ENCODE measurements around the gene HDAC10. TPM values are rescaled to one million over a fixed set of nuclear protein-coding genes. Genes with fewer than 3 reads are reported as not detected.
A peak's percentile ranks its signal among the peaks of the same experiment; 100 is the strongest.

HDAC10 gene
- total RNA-seq, 4 donors from 2014 or later = 41.2 to 105 (median 55.4) TPM

DNA sequence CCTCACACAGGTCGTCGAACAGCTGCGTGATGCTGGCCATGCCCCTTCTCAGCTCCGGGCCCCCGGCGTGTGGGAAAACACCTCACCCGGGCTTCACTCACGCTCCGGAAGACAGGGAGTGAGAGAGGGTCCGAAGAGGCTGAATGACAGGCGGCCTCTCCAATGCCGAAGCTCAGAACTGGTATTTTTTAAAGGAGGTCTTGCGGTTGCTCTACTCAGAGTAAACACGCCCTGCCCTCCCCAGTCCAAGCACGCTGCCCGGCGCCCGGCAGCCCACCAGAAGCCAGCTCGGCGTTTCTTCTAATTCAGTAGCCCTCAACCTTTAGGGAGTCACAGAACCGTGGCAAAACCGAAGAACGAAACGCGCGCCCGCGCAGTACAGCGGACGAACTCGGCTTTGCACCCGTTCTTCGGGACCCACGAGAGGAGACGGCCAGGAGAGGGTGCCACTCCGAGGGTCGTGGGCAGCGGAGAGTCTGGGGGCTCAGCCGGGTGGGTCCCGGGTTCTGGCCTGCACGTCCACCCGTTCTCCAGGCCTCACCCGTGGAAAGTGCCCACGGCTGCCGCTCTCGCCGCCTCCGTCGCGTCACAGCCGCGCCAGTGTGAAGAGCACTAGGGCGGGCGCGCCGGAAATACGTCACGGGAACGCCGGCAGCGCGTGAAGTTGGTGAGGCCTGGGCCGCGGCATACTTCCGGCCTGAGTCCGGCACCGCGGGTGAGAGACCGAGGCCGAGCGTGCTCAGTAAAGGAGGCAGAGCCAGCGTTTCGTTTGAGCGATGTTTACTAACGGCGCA is 6.4 kb downstream of the HDAC10 start, which contains the start of gene TUBGCP6:
TUBGCP6 (minus strand) TSS at position 604 of the 794 bp plus-strand sequence; CDS start at position 40, 564 bp downstream.
- peaks cover 0 to 81% (median 41%) of the 10 kb centered on the region in 4 donors for H3K4me1 ChIP-seq
- H3K27ac ChIP-seq = peak within 1 kb of the TSS; percentile 58 to 95 (median 91)
- H3K9me3 ChIP-seq = no peaks in the 10 kb centered on the region
- H3K36me3 ChIP-seq = peaks cover 0 to 37% (median 7%) of the 10 kb centered on the region in 3 donors
- H3K4me3 ChIP-seq = peak within 1 kb of the TSS; percentile 53 to 95 (median 70)
- TF ChIP-seq, protein P1, sequence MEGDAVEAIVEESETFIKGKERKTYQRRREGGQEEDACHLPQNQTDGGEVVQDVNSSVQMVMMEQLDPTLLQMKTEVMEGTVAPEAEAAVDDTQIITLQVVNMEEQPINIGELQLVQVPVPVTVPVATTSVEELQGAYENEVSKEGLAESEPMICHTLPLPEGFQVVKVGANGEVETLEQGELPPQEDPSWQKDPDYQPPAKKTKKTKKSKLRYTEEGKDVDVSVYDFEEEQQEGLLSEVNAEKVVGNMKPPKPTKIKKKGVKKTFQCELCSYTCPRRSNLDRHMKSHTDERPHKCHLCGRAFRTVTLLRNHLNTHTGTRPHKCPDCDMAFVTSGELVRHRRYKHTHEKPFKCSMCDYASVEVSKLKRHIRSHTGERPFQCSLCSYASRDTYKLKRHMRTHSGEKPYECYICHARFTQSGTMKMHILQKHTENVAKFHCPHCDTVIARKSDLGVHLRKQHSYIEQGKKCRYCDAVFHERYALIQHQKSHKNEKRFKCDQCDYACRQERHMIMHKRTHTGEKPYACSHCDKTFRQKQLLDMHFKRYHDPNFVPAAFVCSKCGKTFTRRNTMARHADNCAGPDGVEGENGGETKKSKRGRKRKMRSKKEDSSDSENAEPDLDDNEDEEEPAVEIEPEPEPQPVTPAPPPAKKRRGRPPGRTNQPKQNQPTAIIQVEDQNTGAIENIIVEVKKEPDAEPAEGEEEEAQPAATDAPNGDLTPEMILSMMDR (IDR thresholded peaks at IDR 0.05) = peak in 3 of 5 experiments; percentile 10 to 70 (median 57)
- TF ChIP-seq POLR2A (IDR thresholded peaks at IDR 0.05) (peak; percentile 63 to 71), EP300 (IDR thresholded peaks at IDR 0.05) (peak; percentile 92 to 97)
- no peaks in the 10 kb centered on the region for H3K27me3 ChIP-seq
- DNase-seq (ENCODE audit: low spot score in 2 of 2) = peak; percentile 89 to 91
- WGBS, 2 donors = 0% methylated on average over 39 to 56 of the region's 76 CpGs

DNA sequence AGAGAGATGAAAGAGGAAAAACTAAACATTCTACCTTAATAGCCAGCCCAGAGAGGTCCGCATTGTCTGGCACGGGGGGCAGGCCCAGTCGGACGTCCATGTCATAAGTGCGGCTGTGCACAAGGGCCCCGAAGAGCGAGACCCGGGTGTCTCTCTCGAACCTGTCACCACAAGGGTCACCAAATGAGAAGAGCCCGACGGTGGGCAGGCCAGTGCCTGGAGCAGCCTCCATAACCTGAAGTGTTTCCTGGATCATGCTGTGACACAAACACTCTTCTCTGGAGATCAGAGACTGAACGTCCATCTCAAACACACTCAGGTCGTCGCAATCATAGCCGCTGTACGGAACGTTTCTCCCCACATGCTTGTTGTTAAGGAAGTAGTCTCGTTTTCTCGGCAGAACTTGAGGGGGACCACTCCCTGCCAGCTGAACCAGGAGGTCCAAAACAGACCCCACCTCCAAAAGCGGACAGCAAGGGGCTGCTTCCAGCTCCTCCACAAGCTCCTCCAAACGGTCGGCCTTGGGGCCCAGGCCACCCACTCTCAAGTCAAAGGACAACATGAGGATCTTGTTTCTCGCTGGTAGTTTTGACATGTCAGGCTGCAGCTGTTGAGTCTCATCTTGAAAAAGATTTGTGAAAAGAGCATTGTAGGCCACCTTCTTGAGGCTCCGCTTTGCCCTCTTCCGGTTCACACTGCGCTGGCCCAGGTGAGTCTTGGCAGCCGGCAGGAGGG is 7.2 kb downstream of the HDAC10 start:
- Histone ChIP-seq H3K9me3 (no peaks in the 10 kb centered on the region), H3K27me3 (no peaks in the 10 kb centered on the region), H3K4me3 (peak overlapping the region; percentile 53 to 95 (median 70)), H3K4me1 (peaks cover 0 to 74% (median 40%) of the 10 kb centered on the region in 4 donors), H3K27ac (peak overlapping the region in 3 of 4 donors; percentile 91 to 95 (median 91)), H3K36me3 (peaks cover 0 to 45% (median 7%) of the 10 kb centered on the region in 3 donors)
- TF ChIP-seq POLR2A (IDR thresholded peaks at IDR 0.05) (no peak), EP300 (IDR thresholded peaks at IDR 0.05) (no peak)
- TF ChIP-seq, protein P1 (IDR thresholded peaks at IDR 0.05) = no peak
- WGBS, 2 donors = 24 to 29% methylated on average over 22 to 24 of the region's 27 CpGs
- no peak for DNase-seq (ENCODE audit: low spot score in 2 of 2)

DNA sequence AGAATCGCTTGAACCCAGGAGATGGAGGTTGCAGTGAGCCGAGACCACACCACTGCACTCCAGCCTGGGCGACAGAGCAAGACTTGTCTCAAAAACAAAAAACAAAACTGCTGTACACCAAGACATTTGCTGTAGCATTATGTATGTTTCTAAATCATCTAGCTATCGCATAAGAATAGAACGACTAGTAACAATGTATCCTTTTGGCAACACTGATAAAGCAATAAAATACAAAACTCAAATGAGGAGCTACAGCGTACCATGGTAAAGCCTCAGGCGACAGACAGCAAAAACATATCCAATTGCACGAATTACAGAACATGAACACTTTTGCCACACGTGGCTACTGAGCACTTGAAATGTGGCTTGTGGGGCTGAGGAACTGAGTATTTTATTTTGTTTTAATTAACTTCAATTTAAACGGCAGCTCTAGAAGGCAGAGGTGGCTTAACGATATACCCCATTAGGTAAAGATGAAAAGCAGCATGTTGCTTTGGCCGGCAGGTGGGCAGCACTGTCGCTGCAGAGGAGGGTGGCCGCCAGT is 8.6 kb downstream of the HDAC10 start:
- 54 to 60% methylated on average over 14 of the region's 14 CpGs for WGBS, 2 donors

DNA sequence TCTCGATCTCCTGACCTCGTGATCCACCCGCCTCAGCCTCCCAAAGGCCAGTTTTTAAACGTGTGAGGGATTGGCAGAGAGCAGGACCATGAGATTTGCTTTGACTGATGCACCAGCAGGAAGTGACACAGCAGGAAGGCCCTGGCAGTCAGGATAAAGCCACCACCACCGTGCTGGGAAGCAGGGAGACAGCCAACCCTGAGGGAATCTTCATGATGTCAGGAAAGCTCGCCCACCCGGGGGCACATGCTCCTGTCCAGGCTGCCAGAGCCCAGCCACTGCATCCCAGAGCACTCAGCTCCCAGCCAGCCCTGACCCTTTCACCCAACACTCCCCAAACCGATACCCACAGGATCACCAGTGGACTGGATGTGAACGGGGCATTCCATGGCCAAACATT is 12.3 kb downstream of the HDAC10 start:
- WGBS, 2 donors = 82 to 87% methylated on average over 9 of the region's 9 CpGs
- no peak overlapping the region for H3K4me3 ChIP-seq
- H3K36me3 ChIP-seq = peaks cover 0 to 52% (median 7%) of the 10 kb centered on the region in 3 donors
- H3K27me3 ChIP-seq = no peaks in the 10 kb centered on the region
- TF ChIP-seq, protein P1 (IDR thresholded peaks at IDR 0.05) = no peak
- TF ChIP-seq POLR2A (IDR thresholded peaks at IDR 0.05) (no peak), EP300 (IDR thresholded peaks at IDR 0.05) (no peak)
- peaks cover 0 to 38% (median 29%) of the 10 kb centered on the region in 4 donors for H3K4me1 ChIP-seq
- no peak for DNase-seq (ENCODE audit: low spot score in 2 of 2)
- H3K9me3 ChIP-seq = no peaks in the 10 kb centered on the region
- H3K27ac ChIP-seq = no peak overlapping the region

More for the DNA sequence above, 8.6 kb downstream of the HDAC10 start:
- H3K9me3 ChIP-seq = no peaks in the 10 kb centered on the region
- no peaks in the 10 kb centered on the region for H3K27me3 ChIP-seq
- H3K4me3 ChIP-seq = peak overlapping the region in 3 of 4 donors; percentile 5 to 95 (median 19)
- H3K27ac ChIP-seq = no peak overlapping the region
- H3K4me1 ChIP-seq = peaks cover 0 to 62% (median 40%) of the 10 kb centered on the region in 4 donors
- TF ChIP-seq POLR2A (IDR thresholded peaks at IDR 0.05) = no peak
- TF ChIP-seq, protein P1 (IDR thresholded peaks at IDR 0.05) = no peak
- no peak for TF ChIP-seq EP300 (IDR thresholded peaks at IDR 0.05)
- H3K36me3 ChIP-seq = peaks cover 0 to 50% (median 7%) of the 10 kb centered on the region in 3 donors
- no peak for DNase-seq (ENCODE audit: low spot score in 2 of 2)

Measured in tibial nerve (tissue), 4 donors.